Measurements from ENCODE around the gene FAU.

Gene FAU

GRCh38 chr11:65125197-65126056, 3.5 kb upstream of the FAU start:
- DNase-seq: peak in 3 of 10 donors; percentile 12 to 56 (median 26)
- intact Hi-C loops (cut with DNase I): no loop called here

GRCh38 chr11:65124480-65125196, 2.7 kb upstream of the FAU start:
- peak in 3 of 10 donors; percentile 5 to 47 (median 23) for DNase-seq
- intact Hi-C loops (cut with DNase I): loop anchor here (5.0 kb wide), 1 partner anchor 42 kb away; the partner anchor contains the start of genes CDCA5 and ZFPL1

- intact Hi-C loops (cut with DNase I): loop anchor here (5.0 kb wide), 1 partner anchor 39 kb away; the partner anchor contains the start of genes CDCA5 and ZFPL1
- peak in 2 of 10 donors; percentile 67 to 77 for DNase-seq
Measured at GRCh38 chr11:65121447-65121864, 478 bp downstream of the FAU start.

- intact Hi-C loops (cut with DNase I): loop anchor here (5.0 kb wide), 1 partner anchor 39 kb away; the partner anchor contains the start of genes CDCA5 and ZFPL1
- peak in 1 of 10 donors; percentile 3 for DNase-seq
Measured at GRCh38 chr11:65120831-65121230, 1.1 kb downstream of the FAU start.

- peak in 1 of 10 donors; percentile 12 for DNase-seq
- intact Hi-C loops (cut with DNase I): loop anchor here (2.0 to 10.0 kb wide), 3 partner anchors 107 to 342 kb away; partner anchors contain the start of genes PPP2R5B and SF1
Measured at GRCh38 chr11:65119670-65119995, 2.3 kb downstream of the FAU start.

- peak in 3 of 10 donors; percentile 2 to 62 (median 19) for DNase-seq
- intact Hi-C loops (cut with DNase I): loop anchor here (2.0 to 10.0 kb wide), 3 partner anchors 106 to 342 kb away; partner anchors contain the start of genes PPP2R5B and SF1
Measured at GRCh38 chr11:65118891-65119669, 2.9 kb downstream of the FAU start.

- peak in 1 of 10 donors; percentile 66 for DNase-seq
- intact Hi-C loops (cut with DNase I): loop anchor here (2.0 to 10.0 kb wide), 3 partner anchors 105 to 341 kb away; partner anchors contain the start of genes PPP2R5B and SF1
Measured at GRCh38 chr11:65118097-65118837, 3.7 kb downstream of the FAU start.

GRCh38 chr11:65117206-65118096, 4.5 kb downstream of the FAU start, which contains the start of gene ZNHIT2:
ZNHIT2 (minus strand) TSS chr11:65117701; CDS start chr11:65117653, 48 bp downstream.
- intact Hi-C loops (cut with DNase I): loop anchor here (2.0 to 10.0 kb wide), 3 partner anchors 105 to 340 kb away; partner anchors contain the start of genes PPP2R5B and SF1
- DNase-seq: peak; percentile 99 to 100 (median 100)

- peak in 3 of 10 donors; percentile 36 to 90 (median 82) for DNase-seq
Measured at GRCh38 chr11:65116370-65117205, 5.3 kb downstream of the FAU start.

GRCh38 chr11:65115361-65116082, 6.4 kb downstream of the FAU start:
- intact Hi-C loops (cut with DNase I): loop anchor here (5.0 to 10.0 kb wide), 2 partner anchors 191 to 338 kb away; partner anchors contain the start of genes PPP2R5B and SF1
- DNase-seq: peak in 2 of 10 donors; percentile 55 to 63

More at GRCh38 chr11:65116370-65117205, 5.3 kb downstream of the FAU start:
- intact Hi-C loops (cut with DNase I): loop anchor here (5.0 to 10.0 kb wide), 2 partner anchors 192 to 339 kb away; partner anchors contain the start of genes PPP2R5B and SF1

- peak in 2 of 10 donors; percentile 37 to 75 for DNase-seq
- intact Hi-C loops (cut with DNase I): loop anchor here (5.0 to 10.0 kb wide), 3 partner anchors 87 to 337 kb away; partner anchors contain the start of genes PPP2R5B, SF1 and SNX15
Measured at GRCh38 chr11:65114538-65115171, 7.3 kb downstream of the FAU start.

GRCh38 chr11:65113839-65114238, 8.1 kb downstream of the FAU start:
- intact Hi-C loops (cut with DNase I): loop anchor here (5.0 to 10.0 kb wide), 2 partner anchors 87 to 189 kb away; partner anchors contain the start of genes PPP2R5B and SNX15

GRCh38 chr11:65113361-65113756, 8.6 kb downstream of the FAU start:
- intact Hi-C loops (cut with DNase I): loop anchor here (5.0 to 10.0 kb wide), 2 partner anchors 86 to 189 kb away; partner anchors contain the start of genes PPP2R5B and SNX15
- DNase-seq: peak in 2 of 10 donors; percentile 9 to 63

More at GRCh38 chr11:65113839-65114238, 8.1 kb downstream of the FAU start:
- DNase-seq: peak in 2 of 10 donors; percentile 0 to 59

GRCh38 chr11:65112546-65113360, 9.2 kb downstream of the FAU start:
- intact Hi-C loops (cut with DNase I): loop anchor here (5.0 to 10.0 kb wide), 2 partner anchors 85 to 188 kb away; partner anchors contain the start of genes PPP2R5B and SNX15
- DNase-seq: peak; percentile 35 to 95 (median 66)
